Measurements from ENCODE around the gene LETM1. TPM values are rescaled to one million over a fixed set of nuclear protein-coding genes. Genes with fewer than 3 reads are reported as not detected.

The LETM1 gene
- 20.8 to 32.6 TPM (median 31.2 TPM) in 5 replicates for total RNA-seq (2022; extraction: Qiagen RNA extraction; ENCODE audit: low read depth)

DNA sequence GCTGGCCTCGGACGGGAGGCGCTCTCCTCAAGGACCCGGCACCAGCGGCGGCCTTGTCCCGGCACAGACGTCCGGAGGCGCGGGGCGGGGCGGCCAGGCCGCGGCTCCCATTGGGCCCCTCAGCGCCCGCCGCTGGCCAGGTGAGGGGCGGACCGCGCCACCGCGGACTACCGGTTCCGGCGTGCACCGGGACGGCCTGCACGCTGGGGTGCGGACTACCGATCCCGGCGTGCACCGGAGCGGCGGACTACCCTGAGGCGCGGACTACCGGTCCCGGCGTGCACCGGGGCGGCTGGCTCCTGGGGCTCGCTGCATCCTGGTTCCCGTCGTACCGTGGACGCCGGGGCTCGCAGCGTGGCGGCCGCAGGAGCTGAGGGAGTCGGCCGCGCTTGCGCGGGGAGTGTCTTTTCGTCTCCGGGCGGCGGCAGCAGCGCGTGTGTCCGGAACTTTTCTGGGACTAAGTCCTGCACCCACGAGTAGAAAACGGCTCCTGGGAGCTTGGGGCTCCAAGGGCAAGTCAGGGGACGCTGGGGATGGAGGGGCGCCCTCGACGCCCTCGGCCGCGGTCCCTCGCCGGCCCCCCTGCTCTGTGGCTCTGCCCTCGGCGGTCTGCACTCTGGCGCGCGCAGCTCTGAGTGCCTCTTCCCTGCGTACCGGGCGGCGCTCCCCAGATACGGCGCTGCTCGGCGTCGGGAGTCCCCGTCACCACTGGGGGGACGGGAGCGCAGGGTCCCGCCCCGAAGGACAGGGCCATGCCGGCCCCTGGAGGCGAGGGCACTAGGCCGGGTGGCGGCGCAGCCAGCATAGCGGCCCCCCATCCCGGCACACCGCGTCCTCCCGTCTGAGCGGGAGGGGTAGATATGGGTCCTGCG lies at the start of gene LETM1:
LETM1 (minus strand) TSS at position 86 of the 872 bp plus-strand sequence. CDS start 206 bp downstream, outside the sequence.

DNA sequence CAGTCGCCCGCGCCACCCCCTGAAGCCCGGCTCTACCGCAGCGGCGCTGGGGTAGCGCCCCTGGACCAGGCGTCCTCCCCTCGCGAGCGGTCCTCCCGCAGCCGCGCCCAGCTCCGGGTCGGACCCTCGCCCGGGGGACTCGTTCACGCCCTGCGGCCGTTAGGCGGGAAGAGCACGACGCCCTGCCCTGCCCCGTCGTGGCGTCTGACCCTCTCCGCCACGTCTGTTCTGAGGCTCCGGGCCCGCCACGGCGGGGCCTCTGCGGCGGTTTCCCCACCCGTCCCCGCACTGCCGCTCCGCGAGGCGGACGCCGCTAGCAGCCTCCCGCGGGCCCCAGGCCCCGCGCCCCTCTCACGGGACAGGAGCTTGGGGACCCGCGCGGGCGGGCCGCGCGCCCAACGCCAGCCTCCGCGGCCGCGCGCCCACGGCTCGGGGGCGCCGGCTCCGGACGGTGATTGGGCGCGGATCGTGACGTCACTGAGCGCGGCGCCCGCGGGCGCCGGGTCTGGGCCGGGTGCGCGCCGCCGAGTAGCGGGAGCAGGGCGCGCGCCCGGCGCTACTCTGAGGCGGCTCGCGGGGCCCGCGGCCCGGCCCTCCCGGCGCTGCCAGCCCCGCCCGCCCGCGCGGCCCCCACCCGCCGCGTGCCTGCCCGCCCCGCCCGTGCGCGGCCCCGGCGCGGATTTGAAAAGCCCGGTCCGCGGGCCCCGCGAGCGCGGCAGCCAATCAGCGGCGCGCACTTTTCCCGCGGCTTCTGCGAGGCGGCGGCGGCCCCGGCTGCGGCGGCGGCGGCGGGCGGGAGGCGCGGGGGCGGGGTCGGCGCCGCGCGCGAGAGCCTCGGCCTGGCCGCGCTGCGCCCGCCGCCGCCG lies 14.9 kb upstream of the LETM1 start, which contains the start of gene NSD2:
NSD2 (plus strand) TSS at position 816 of the 866 bp plus-strand sequence. CDS start 29,262 bp downstream, outside the sequence.

DNA sequence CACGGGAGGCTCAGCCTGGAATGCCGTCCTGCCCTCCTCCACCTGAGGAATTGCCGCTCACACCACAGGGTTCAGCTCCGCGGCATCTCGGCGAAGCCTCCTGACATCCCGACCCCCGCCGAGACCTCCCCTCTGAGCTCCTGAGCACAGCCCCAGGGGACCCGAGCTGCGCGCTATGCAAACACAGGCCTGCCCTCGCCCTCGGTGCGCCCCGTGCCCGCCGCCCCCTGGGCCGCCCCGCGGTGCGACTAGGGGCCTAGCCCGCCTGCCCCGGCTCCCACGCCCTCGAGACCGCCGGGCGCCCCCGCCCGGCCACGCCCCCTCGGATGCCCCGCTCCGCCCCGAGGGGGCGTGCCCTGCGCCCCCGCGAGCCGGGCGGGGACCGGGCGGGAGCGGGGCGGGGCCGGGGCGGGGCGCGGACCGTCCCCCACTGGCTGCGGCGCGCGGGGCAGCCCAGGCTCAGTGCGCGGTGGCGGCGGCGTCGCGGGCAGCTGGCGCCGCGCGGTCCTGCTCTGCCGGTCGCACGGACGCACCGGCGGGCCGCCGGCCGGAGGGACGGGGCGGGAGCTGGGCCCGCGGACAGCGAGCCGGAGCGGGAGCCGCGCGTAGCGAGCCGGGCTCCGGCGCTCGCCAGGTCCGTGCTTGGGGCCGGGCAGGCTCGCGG lies 63.0 kb downstream of the LETM1 start, which contains the start of gene FGFR3:
FGFR3 (plus strand) TSS at position 462 of the 664 bp plus-strand sequence. CDS start 642 bp downstream, outside the sequence.

Other genes with a start within 250 kb of the LETM1 start
- 0.67 to 1.2 TPM (median 0.95 TPM) in 5 replicates for gene FAM53A, start 171.8 kb downstream of the LETM1 start, total RNA-seq (2022; extraction: Qiagen RNA extraction; ENCODE audit: low read depth)
- gene SLBP, start 143.8 kb downstream of the LETM1 start, total RNA-seq (2022; extraction: Qiagen RNA extraction; ENCODE audit: low read depth) = 65.9 to 103 TPM (median 70.6 TPM) in 5 replicates
- 11.1 to 29.1 TPM (median 23.9 TPM) in 5 replicates for gene TMEM129, start 134.8 kb downstream of the LETM1 start, total RNA-seq (2022; extraction: Qiagen RNA extraction; ENCODE audit: low read depth)
- 80.9 to 99.4 TPM (median 87.8 TPM) in 5 replicates for gene TACC3, start 134.6 kb downstream of the LETM1 start, total RNA-seq (2022; extraction: Qiagen RNA extraction; ENCODE audit: low read depth)
- gene FGFR3, start 62.9 kb downstream of the LETM1 start, total RNA-seq (2022; extraction: Qiagen RNA extraction; ENCODE audit: low read depth) = 0.50 to 2.6 TPM (median 2.3 TPM) in 5 replicates
- 37.4 to 49.7 TPM (median 45.7 TPM) in 5 replicates for gene NSD2, start 15.2 kb upstream of the LETM1 start, total RNA-seq (2022; extraction: Qiagen RNA extraction; ENCODE audit: low read depth)
- 14.3 to 26.8 TPM (median 25.4 TPM) in 5 replicates for gene NELFA, start 152.8 kb upstream of the LETM1 start, total RNA-seq (2022; extraction: Qiagen RNA extraction; ENCODE audit: low read depth)
- gene NAT8L, start 203.2 kb upstream of the LETM1 start, total RNA-seq (2022; extraction: Qiagen RNA extraction; ENCODE audit: low read depth) = 6.2 to 15.6 TPM (median 15.4 TPM) in 5 replicates